ENCODE measurements around the gene ARHGAP29.

Gene ARHGAP29

DNA sequence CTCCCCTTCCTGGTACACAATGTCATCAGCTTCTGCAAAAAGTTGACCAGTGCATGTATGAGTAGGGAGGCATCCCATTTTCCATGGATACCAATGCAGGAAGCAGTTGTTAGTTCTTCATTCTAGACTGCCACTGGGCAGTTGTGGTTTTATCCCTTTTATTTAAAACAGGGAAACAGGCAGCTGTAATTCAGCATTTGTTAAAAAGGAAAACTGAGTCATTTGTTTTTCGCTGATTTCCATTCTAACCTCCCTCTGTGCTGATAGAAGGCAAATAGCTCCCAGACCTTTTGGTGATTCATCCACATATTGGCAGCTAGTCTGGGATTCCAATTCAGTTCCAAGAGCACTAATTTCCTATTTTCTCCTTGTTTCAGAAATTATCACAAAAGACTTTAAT, 95.4 kb downstream of the ARHGAP29 start:
- Histone ChIP-seq H3K4me1 (ENCODE audit: control insufficient read depth, insufficient read depth, low read length) (0 out of 2 replicates have a peak, but pooled peaks cover 2% of the 10 kb centered on the region), H3K4me3 (ENCODE audit: low read depth, low read length) (no peak overlapping the region), H3K27ac (ENCODE audit: extremely low read depth, low read depth, low read length) (no peak overlapping the region), H3K36me3 (ENCODE audit: control insufficient read depth in 2 of 2, insufficient read depth in 1 of 2, low read length in 2 of 2) (no peaks in the 10 kb centered on the region), H3K9me3 (ENCODE audit: control insufficient read depth, insufficient read depth, low read depth, low read length) (no peaks in the 10 kb centered on the region)
- POLR2A ChIA-PET, result no interaction called here
- TF ChIP-seq, protein P1, sequence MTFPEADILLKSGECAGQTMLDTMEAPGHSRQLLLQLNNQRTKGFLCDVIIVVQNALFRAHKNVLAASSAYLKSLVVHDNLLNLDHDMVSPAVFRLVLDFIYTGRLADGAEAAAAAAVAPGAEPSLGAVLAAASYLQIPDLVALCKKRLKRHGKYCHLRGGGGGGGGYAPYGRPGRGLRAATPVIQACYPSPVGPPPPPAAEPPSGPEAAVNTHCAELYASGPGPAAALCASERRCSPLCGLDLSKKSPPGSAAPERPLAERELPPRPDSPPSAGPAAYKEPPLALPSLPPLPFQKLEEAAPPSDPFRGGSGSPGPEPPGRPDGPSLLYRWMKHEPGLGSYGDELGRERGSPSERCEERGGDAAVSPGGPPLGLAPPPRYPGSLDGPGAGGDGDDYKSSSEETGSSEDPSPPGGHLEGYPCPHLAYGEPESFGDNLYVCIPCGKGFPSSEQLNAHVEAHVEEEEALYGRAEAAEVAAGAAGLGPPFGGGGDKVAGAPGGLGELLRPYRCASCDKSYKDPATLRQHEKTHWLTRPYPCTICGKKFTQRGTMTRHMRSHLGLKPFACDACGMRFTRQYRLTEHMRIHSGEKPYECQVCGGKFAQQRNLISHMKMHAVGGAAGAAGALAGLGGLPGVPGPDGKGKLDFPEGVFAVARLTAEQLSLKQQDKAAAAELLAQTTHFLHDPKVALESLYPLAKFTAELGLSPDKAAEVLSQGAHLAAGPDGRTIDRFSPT (tag by site-specific recombination; IDR thresholded peaks at IDR 0.05), result no peak
- TF ChIP-seq ZNF610 (tag by site-specific recombination; IDR thresholded peaks at IDR 0.05; ENCODE audit: borderline replicate concordance) (no peak), ZNF701 (tag by site-specific recombination; IDR thresholded peaks at IDR 0.05) (no peak), ZNF626 (tag by site-specific recombination; IDR thresholded peaks at IDR 0.05) (no peak)
- TF ChIP-seq, protein P2, sequence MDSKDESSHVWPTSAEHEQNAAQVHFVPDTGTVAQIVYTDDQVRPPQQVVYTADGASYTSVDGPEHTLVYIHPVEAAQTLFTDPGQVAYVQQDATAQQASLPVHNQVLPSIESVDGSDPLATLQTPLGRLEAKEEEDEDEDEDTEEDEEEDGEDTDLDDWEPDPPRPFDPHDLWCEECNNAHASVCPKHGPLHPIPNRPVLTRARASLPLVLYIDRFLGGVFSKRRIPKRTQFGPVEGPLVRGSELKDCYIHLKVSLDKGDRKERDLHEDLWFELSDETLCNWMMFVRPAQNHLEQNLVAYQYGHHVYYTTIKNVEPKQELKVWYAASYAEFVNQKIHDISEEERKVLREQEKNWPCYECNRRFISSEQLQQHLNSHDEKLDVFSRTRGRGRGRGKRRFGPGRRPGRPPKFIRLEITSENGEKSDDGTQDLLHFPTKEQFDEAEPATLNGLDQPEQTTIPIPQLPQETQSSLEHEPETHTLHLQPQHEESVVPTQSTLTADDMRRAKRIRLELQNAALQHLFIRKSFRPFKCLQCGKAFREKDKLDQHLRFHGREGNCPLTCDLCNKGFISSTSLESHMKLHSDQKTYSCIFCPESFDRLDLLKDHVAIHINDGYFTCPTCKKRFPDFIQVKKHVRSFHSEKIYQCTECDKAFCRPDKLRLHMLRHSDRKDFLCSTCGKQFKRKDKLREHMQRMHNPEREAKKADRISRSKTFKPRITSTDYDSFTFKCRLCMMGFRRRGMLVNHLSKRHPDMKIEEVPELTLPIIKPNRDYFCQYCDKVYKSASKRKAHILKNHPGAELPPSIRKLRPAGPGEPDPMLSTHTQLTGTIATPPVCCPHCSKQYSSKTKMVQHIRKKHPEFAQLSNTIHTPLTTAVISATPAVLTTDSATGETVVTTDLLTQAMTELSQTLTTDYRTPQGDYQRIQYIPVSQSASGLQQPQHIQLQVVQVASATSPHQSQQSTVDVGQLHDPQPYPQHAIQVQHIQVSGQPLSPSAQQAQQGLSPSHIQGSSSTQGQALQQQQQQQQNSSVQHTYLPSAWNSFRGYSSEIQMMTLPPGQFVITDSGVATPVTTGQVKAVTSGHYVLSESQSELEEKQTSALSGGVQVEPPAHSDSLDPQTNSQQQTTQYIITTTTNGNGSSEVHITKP (tag by site-specific recombination; IDR thresholded peaks at IDR 0.05), result 0 out of 2 replicates have a peak, but pooled peaks have one; percentile 12
- CTCF ChIA-PET, result no interaction called here

DNA sequence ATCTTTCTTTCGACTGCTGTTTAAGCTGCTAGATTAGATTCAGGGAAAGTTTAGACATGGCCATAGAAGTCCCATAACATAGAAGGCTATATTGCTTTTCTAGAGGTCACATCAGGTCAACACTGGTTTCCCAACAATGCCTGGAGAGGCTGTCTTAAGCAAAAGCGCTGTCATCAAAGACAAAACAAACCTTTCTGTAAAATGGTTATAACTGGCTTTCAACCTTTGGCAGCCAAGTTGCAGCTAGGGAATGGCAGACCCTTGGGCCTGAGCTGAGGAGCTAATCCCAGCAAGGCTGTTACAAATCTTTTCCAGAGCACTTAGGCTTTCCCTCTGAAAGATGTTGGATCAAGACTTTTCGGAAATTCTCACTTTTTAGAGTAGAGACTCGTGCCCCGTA, 105.3 kb downstream of the ARHGAP29 start:
- H3K4me1 ChIP-seq (ENCODE audit: control insufficient read depth, insufficient read depth, low read length), result no peaks in the 10 kb centered on the region
- TF ChIP-seq ZNF16 (tag by site-specific recombination; IDR thresholded peaks at IDR 0.05; ENCODE audit: low read depth) (no peak), ZNF202 (tag by site-specific recombination; IDR thresholded peaks at IDR 0.05; ENCODE audit: borderline replicate concordance) (no peak), OVOL3 (tag by site-specific recombination; IDR thresholded peaks at IDR 0.05) (no peak), ZNF792 (tag by site-specific recombination; IDR thresholded peaks at IDR 0.05) (no peak), ZNF354C (tag by site-specific recombination; IDR thresholded peaks at IDR 0.05; ENCODE audit: borderline replicate concordance, low read depth) (no peak), ZNF211 (tag by site-specific recombination; IDR thresholded peaks at IDR 0.05; ENCODE audit: low read depth) (no peak), RBAK (tag by site-specific recombination; IDR thresholded peaks at IDR 0.05) (no peak), ZNF366 (tag by site-specific recombination; conservative IDR thresholded peaks at IDR 0.05) (no peak), IKZF3 (tag by site-specific recombination; IDR thresholded peaks at IDR 0.05) (no peak), ZNF558 (tag by site-specific recombination; IDR thresholded peaks at IDR 0.05) (no peak), KLF9 (tag by site-specific recombination; IDR thresholded peaks at IDR 0.05; ENCODE audit: low read depth) (no peak), HOXA7 (CRISPR knock-in tag; IDR thresholded peaks at IDR 0.05; ENCODE audit: borderline replicate concordance) (no peak), ZNF623 (tag by site-specific recombination; IDR thresholded peaks at IDR 0.05) (no peak), ZBTB7A (tag by site-specific recombination; IDR thresholded peaks at IDR 0.05; ENCODE audit: low read depth) (no peak), ZFP69B (tag by site-specific recombination; IDR thresholded peaks at IDR 0.05) (no peak)
- TF ChIP-seq, protein P3, sequence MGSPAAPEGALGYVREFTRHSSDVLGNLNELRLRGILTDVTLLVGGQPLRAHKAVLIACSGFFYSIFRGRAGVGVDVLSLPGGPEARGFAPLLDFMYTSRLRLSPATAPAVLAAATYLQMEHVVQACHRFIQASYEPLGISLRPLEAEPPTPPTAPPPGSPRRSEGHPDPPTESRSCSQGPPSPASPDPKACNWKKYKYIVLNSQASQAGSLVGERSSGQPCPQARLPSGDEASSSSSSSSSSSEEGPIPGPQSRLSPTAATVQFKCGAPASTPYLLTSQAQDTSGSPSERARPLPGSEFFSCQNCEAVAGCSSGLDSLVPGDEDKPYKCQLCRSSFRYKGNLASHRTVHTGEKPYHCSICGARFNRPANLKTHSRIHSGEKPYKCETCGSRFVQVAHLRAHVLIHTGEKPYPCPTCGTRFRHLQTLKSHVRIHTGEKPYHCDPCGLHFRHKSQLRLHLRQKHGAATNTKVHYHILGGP (tag by site-specific recombination; IDR thresholded peaks at IDR 0.05), result no peak
- TF ChIP-seq, protein P4, sequence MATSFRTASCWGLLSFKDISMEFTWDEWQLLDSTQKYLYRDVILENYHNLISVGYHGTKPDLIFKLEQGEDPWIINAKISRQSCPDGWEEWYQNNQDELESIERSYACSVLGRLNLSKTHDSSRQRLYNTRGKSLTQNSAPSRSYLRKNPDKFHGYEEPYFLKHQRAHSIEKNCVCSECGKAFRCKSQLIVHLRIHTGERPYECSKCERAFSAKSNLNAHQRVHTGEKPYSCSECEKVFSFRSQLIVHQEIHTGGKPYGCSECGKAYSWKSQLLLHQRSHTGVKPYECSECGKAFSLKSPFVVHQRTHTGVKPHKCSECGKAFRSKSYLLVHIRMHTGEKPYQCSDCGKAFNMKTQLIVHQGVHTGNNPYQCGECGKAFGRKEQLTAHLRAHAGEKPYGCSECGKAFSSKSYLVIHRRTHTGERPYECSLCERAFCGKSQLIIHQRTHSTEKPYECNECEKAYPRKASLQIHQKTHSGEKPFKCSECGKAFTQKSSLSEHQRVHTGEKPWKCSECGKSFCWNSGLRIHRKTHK (tag by site-specific recombination; IDR thresholded peaks at IDR 0.05), result no peak
- H3K4me3 ChIP-seq (ENCODE audit: low read depth, low read length), result no peak overlapping the region
- H3K9me3 ChIP-seq (ENCODE audit: control insufficient read depth, insufficient read depth, low read depth, low read length), result no peaks in the 10 kb centered on the region
- no peaks in the 10 kb centered on the region for H3K36me3 ChIP-seq (ENCODE audit: control insufficient read depth in 2 of 2, insufficient read depth in 1 of 2, low read length in 2 of 2)
- POLR2A ChIA-PET, result no interaction called here
- CTCF ChIA-PET, result interaction anchor here (0.9 kb wide), 2 partner anchors 67 to 70 kb away, joined by 4 read pairs; no protein-coding TSS in a partner anchor
- H3K27ac ChIP-seq (ENCODE audit: extremely low read depth, low read depth, low read length), result no peak overlapping the region

Data from HEK293 (cell line).